ENCODE measurements around the gene GPR137. TPM values are rescaled to one million over a fixed set of nuclear protein-coding genes. Genes with fewer than 3 reads are reported as not detected.

GPR137 gene
- total RNA-seq, 1 experiment from 2014 or later, result 33.3 TPM

DNA sequence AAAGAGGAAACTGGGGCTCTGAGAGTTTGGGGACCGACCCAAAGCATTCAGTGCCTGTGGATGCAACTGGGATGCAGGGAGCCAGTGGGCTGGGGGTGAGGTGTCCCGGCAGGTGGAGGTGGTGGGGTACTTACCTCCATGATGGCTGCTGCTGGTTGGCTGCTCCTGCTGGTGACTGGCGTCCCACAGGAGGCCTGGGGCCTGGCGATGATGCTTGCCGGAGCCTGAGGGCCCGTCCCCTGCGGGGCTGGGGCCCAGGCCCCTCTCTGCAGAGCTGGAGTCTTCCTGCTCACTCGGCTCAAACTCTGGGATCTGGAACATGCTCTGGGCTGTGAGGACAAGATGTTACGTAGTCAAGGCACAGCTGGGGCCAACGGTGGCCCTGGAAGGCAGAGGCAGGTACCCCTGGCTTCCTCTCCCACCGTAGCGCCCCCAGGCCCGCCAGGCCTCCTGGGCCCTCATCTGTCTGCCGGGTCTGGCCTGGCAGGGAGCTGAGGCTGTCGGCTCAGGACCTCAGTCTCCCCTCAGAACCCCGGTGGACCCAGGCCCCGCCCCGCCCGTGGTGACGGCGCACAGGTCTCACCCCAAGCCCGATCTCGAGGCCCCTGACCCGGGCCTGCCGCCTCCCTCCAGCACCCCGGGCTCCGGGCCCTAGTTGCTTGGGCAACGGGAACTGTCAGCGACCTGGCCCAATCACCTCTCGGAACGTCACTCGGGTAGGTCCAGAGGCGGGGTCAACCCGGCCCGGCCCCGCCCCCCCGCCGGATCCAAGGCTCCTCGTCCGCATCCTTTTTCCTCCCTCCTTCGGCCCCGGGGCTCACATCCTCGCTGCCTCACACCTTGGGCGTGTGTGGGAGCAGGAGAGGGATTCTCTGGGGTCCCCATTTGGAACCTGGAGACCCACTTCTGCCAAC, 1.3 kb upstream of the GPR137 start, which contains the start of gene BAD:
TSS of gene BAD (minus strand) at position 618 of the 914 bp plus-strand sequence. CDS start at position 321, 297 bp downstream.
- no TSS peak for BruUV-seq (replicated peaks)
- H3K4me1 Mint-ChIP-seq (ENCODE audit: low read depth, unreplicated experiment), result peaks cover 22% of the 10 kb centered on the region
- peak within 1 kb of the TSS; percentile 63 for H3K27ac Mint-ChIP-seq (ENCODE audit: unreplicated experiment)

DNA sequence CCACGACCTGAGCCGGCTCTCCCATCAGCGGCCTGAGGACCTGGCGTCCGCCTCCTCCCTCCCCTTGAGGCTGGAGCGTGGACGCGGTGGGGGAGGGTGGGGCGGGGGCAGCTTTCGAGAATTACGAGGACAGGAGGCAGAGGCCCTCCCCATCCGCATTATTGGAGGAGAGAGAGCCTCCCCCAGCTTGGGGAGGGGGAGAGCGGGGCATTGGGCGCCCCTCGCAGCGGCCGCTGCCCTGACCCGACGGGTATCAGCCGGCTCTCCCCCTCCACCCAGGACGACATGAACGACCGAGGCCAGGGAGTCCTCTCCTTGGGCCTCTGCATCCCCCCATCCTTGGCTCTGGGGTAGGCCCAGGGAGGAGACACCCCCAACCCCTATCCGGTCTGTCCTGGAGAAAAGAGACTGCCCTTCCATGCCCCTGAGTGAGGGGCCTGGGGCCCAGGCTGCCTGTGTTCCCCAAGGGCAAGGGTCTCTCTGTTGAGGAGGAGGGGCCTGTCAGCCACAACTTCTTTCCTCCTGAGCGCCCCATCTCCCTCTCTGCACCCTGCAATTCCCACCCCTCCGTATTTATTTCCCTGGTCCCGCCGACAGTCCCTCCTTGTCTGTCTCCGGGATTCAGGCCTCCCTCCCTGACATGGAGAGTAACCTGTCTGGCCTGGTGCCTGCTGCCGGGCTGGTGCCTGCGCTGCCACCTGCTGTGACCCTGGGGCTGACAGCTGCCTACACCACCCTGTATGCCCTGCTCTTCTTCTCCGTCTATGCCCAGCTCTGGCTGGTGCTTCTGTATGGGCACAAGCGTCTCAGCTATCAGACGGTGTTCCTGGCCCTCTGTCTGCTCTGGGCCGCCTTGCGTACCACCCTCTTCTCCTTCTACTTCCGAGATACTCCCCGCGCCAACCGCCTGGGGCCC, 495 bp downstream of the GPR137 start:
- TF ChIP-seq, protein P1, sequence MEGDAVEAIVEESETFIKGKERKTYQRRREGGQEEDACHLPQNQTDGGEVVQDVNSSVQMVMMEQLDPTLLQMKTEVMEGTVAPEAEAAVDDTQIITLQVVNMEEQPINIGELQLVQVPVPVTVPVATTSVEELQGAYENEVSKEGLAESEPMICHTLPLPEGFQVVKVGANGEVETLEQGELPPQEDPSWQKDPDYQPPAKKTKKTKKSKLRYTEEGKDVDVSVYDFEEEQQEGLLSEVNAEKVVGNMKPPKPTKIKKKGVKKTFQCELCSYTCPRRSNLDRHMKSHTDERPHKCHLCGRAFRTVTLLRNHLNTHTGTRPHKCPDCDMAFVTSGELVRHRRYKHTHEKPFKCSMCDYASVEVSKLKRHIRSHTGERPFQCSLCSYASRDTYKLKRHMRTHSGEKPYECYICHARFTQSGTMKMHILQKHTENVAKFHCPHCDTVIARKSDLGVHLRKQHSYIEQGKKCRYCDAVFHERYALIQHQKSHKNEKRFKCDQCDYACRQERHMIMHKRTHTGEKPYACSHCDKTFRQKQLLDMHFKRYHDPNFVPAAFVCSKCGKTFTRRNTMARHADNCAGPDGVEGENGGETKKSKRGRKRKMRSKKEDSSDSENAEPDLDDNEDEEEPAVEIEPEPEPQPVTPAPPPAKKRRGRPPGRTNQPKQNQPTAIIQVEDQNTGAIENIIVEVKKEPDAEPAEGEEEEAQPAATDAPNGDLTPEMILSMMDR (IDR thresholded peaks at IDR 0.05; ENCODE audit: unreplicated experiment), result no peak
- Mint-ChIP-seq H3K9me3 (ENCODE audit: low read depth, unreplicated experiment) (no peaks in the 10 kb centered on the region), H3K36me3 (ENCODE audit: insufficient read depth, unreplicated experiment) (peaks cover 48% of the 10 kb centered on the region), H3K27me3 (ENCODE audit: unreplicated experiment) (peaks cover 23% of the 10 kb centered on the region), H3K27ac (ENCODE audit: unreplicated experiment) (peak overlapping the region; percentile 1), H3K4me1 (ENCODE audit: low read depth, unreplicated experiment) (peaks cover 29% of the 10 kb centered on the region), H3K4me3 (ENCODE audit: low read depth, unreplicated experiment) (peak overlapping the region; percentile 68)
- BruUV-seq (replicated peaks), result no TSS peak
- intact Hi-C loops (cut with micrococcal nuclease; ENCODE audit: unreplicated experiment), result no loop called here
- peak; percentile 56 for DNase-seq
- CTCF ChIA-PET, result interaction anchor here (1.7 to 2.1 kb wide), 2 partner anchors 15 to 18 kb away, joined by 5 to 8 read pairs; no protein-coding TSS in a partner anchor

More for the DNA sequence above, 1.3 kb upstream of the GPR137 start, which contains the start of gene BAD:
- CTCF ChIA-PET, result interaction anchor here (0.6 to 2.1 kb wide), 6 partner anchors 13 to 47 kb away, joined by 3 to 8 read pairs (median 5); partner anchors contain the start of genes PLCB3, PRDX5 and TRMT112
- TF ChIP-seq, protein P1 (IDR thresholded peaks at IDR 0.05; ENCODE audit: unreplicated experiment), result no peak
- intact Hi-C loops (cut with micrococcal nuclease; ENCODE audit: unreplicated experiment), result no loop called here
- peaks cover 45% of the 10 kb centered on the region for H3K36me3 Mint-ChIP-seq (ENCODE audit: insufficient read depth, unreplicated experiment)
- peak within 1 kb of the TSS; percentile 68 for H3K4me3 Mint-ChIP-seq (ENCODE audit: low read depth, unreplicated experiment)
- H3K9me3 Mint-ChIP-seq (ENCODE audit: low read depth, unreplicated experiment), result no peaks in the 10 kb centered on the region
- DNase-seq, result peak; percentile 92
- peaks cover 4% of the 10 kb centered on the region for H3K27me3 Mint-ChIP-seq (ENCODE audit: unreplicated experiment)

DNA sequence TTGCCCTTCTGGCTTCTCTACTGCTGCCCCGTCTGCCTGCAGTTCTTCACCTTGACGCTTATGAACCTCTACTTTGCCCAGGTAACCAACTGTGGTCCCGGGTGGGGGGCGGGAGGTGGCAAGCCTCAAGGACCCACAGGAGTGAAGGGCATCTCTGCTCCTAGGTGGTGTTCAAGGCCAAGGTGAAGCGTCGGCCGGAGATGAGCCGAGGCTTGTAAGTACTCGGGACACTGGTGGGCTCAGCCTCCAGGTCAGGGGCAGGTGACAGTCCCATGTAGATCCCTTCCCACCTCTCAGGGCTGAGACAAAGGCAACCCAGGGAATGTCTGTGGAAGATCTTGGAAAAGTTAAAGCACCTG, 1.1 kb downstream of the GPR137 start:
- H3K27ac Mint-ChIP-seq (ENCODE audit: unreplicated experiment), result peak overlapping the region; percentile 1
- peaks cover 25% of the 10 kb centered on the region for H3K27me3 Mint-ChIP-seq (ENCODE audit: unreplicated experiment)
- H3K36me3 Mint-ChIP-seq (ENCODE audit: insufficient read depth, unreplicated experiment), result peaks cover 43% of the 10 kb centered on the region
- peak overlapping the region; percentile 68 for H3K4me3 Mint-ChIP-seq (ENCODE audit: low read depth, unreplicated experiment)
- peaks cover 23% of the 10 kb centered on the region for H3K4me1 Mint-ChIP-seq (ENCODE audit: low read depth, unreplicated experiment)
- no TSS peak for BruUV-seq (replicated peaks)
- DNase-seq, result no peak
- intact Hi-C loops (cut with micrococcal nuclease; ENCODE audit: unreplicated experiment), result no loop called here
- TF ChIP-seq, protein P1 (IDR thresholded peaks at IDR 0.05; ENCODE audit: unreplicated experiment), result no peak
- CTCF ChIA-PET, result no interaction called here
- H3K9me3 Mint-ChIP-seq (ENCODE audit: low read depth, unreplicated experiment), result no peaks in the 10 kb centered on the region

DNA sequence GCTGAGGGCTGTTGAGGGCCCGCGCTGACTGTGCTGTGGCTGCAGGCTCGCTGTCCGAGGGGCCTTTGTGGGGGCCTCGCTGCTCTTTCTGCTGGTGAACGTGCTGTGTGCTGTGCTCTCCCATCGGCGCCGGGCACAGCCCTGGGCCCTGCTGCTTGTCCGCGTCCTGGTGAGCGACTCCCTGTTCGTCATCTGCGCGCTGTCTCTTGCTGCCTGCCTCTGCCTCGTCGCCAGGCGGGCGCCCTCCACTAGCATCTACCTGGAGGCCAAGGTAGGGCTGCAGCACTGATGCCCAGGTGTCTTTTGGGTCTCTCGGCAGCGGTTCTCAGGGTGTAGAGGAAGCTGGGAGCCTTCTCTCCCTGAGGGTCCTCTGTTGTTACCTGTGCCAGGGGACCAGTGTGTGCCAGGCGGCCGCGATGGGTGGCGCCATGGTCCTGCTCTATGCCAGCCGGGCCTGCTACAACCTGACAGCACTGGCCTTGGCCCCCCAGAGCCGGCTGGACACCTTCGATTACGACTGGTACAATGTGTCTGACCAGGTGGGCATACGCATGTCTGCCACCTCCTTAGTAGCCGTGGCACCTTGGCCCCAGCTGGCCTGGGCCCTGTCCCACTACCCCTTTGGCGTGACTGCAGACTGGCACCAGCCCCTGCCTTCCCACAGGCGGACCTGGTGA, 2.2 kb downstream of the GPR137 start:
- Mint-ChIP-seq H3K27ac (ENCODE audit: unreplicated experiment) (no peak overlapping the region), H3K4me1 (ENCODE audit: low read depth, unreplicated experiment) (peaks cover 17% of the 10 kb centered on the region), H3K36me3 (ENCODE audit: insufficient read depth, unreplicated experiment) (peaks cover 34% of the 10 kb centered on the region), H3K4me3 (ENCODE audit: low read depth, unreplicated experiment) (no peak overlapping the region), H3K9me3 (ENCODE audit: low read depth, unreplicated experiment) (no peaks in the 10 kb centered on the region), H3K27me3 (ENCODE audit: unreplicated experiment) (peaks cover 35% of the 10 kb centered on the region)
- CTCF ChIA-PET, result no interaction called here
- TF ChIP-seq, protein P1 (IDR thresholded peaks at IDR 0.05; ENCODE audit: unreplicated experiment), result no peak
- intact Hi-C loops (cut with micrococcal nuclease; ENCODE audit: unreplicated experiment), result no loop called here
- BruUV-seq (replicated peaks), result no TSS peak
- no peak for DNase-seq
